H9 (cell line): ENCODE results near the gene CNDP2. TPM values are rescaled to one million over a fixed set of nuclear protein-coding genes. Genes with fewer than 3 reads are reported as not detected.

ENCODE experiments used
- DNase-seq: peaks from one replicate; pipeline ENCODE4 v3.0.0-alpha.2; 2017
- H2AFZ ChIP-seq: one replicate; pipeline ENCODE4 v1.6.1; 2013; ENCODE audit warnings: mild to moderate bottlenecking, low read length, control low read depth, moderate library complexity
- H2AK5ac ChIP-seq: 2 replicates; pipeline ENCODE4 v1.6.1; 2013; ENCODE audit warnings: low read length, control low read depth, mixed read lengths; ENCODE audit not compliant: insufficient read length
- H2BK120ac ChIP-seq: one replicate; pipeline ENCODE4 v1.6.1; 2013; ENCODE audit warnings: low read depth, mild to moderate bottlenecking, low read length, control low read depth, inconsistent platforms; ENCODE audit not compliant: poor library complexity, severe bottlenecking
- H2BK12ac ChIP-seq: 2 replicates; pipeline ENCODE4 v1.6.1; 2013; ENCODE audit warnings: low read length, control low read depth, mixed read lengths, low read depth; ENCODE audit not compliant: insufficient read length
- H2BK15ac ChIP-seq: 2 replicates; pipeline ENCODE4 v1.6.1; 2013; ENCODE audit warnings: low read depth, low read length, control low read depth
- H2BK20ac ChIP-seq: one replicate; pipeline ENCODE4 v1.6.1; 2013; ENCODE audit warnings: low read depth, mild to moderate bottlenecking, low read length, control low read depth, inconsistent platforms; ENCODE audit not compliant: poor library complexity, severe bottlenecking
- H2BK5ac ChIP-seq: 2 replicates; pipeline ENCODE4 v1.6.1; 2013; ENCODE audit warnings: low read length, control low read depth, mixed read lengths; ENCODE audit not compliant: insufficient read length
- H3K14ac ChIP-seq: 2 replicates; pipeline ENCODE4 v1.6.1; 2013; ENCODE audit warnings: low read length, control low read depth; ENCODE audit not compliant: insufficient read depth
- H3K18ac ChIP-seq: 2 replicates; pipeline ENCODE4 v1.6.1; 2013; ENCODE audit warnings: low read depth, mild to moderate bottlenecking, mixed read lengths, low read length, control low read depth; ENCODE audit not compliant: insufficient read length
- H3K23ac ChIP-seq: 2 replicates; pipeline ENCODE4 v1.6.1; 2013; ENCODE audit warnings: low read length, control low read depth, mixed read lengths, low read depth; ENCODE audit not compliant: insufficient read length
- H3K23me2 ChIP-seq: 2 replicates; pipeline ENCODE4 v1.6.1; 2013; ENCODE audit warnings: low read depth, mild to moderate bottlenecking, mixed read lengths, low read length, control low read depth; ENCODE audit not compliant: insufficient read length, poor library complexity, severe bottlenecking
- H3K27ac ChIP-seq: 2 replicates; pipeline ENCODE4 v1.5.1; 2013; ENCODE audit warnings: low read length, control low read depth, mixed read lengths, low read depth; ENCODE audit not compliant: insufficient read length
- H3K27me3 ChIP-seq: 2 replicates; pipeline ENCODE4 v1.6.1; 2013; ENCODE audit warnings: low read length, control low read depth, inconsistent platforms; ENCODE audit not compliant: insufficient read depth
- H3K4ac ChIP-seq: 2 replicates; pipeline ENCODE4 v1.6.1; 2013; ENCODE audit warnings: low read depth, mild to moderate bottlenecking, control low read depth, inconsistent platforms, low read length, moderate library complexity
- H3K4me1 ChIP-seq: 2 replicates; pipeline ENCODE4 v1.6.1; 2013; ENCODE audit warnings: low read length, control low read depth, inconsistent platforms; ENCODE audit not compliant: insufficient read depth
- H3K4me2 ChIP-seq: 2 replicates; pipeline ENCODE4 v1.6.1; 2013; ENCODE audit warnings: low read length, control low read depth, mixed read lengths; ENCODE audit not compliant: insufficient read length, insufficient read depth
- H3K56ac ChIP-seq: 2 replicates; pipeline ENCODE4 v1.6.1; 2013; ENCODE audit warnings: low read depth, mild to moderate bottlenecking, mixed read lengths, low read length, control low read depth; ENCODE audit not compliant: insufficient read length
- H3K79me1 ChIP-seq: 2 replicates; pipeline ENCODE4 v1.6.1; 2013; ENCODE audit warnings: low read depth, mild to moderate bottlenecking, moderate library complexity, low read length, control low read depth, inconsistent platforms; ENCODE audit not compliant: insufficient read depth, poor library complexity, severe bottlenecking
- H3K79me2 ChIP-seq: 2 replicates; pipeline ENCODE4 v1.6.1; 2013; ENCODE audit warnings: low read length, control low read depth, inconsistent platforms; ENCODE audit not compliant: insufficient read depth
- H3K9ac ChIP-seq: 2 replicates; pipeline ENCODE4 v1.6.1; 2013; ENCODE audit warnings: low read length, control low read depth, mixed read lengths; ENCODE audit not compliant: insufficient read length; ENCODE audit errors: extremely low read depth
- H3K9me3 ChIP-seq: one replicate; pipeline ENCODE4 v1.6.1; 2013; ENCODE audit warnings: low read depth, low read length, inconsistent platforms; ENCODE audit not compliant: control insufficient read depth
- H3T11ph ChIP-seq: one replicate; pipeline ENCODE4 v1.6.1; 2013; ENCODE audit warnings: mild to moderate bottlenecking, low read length, control low read depth, inconsistent platforms
- H4K20me1 ChIP-seq: one replicate; pipeline ENCODE4 v1.6.1; 2013; ENCODE audit not compliant: control insufficient read depth, insufficient read length, insufficient read depth
- H4K5ac ChIP-seq: 2 replicates; pipeline ENCODE4 v1.6.1; 2013; ENCODE audit warnings: low read depth, mild to moderate bottlenecking, mixed read lengths, low read length, control low read depth; ENCODE audit not compliant: insufficient read length
- H4K8ac ChIP-seq: replicated peaks from 2 replicates; pipeline ENCODE4 v1.6.1; 2013; ENCODE audit warnings: low read length, control low read depth, mixed read lengths, low read depth; ENCODE audit not compliant: insufficient read length
- H4K91ac ChIP-seq: 2 replicates; pipeline ENCODE4 v1.6.1; 2013; ENCODE audit warnings: low read depth, mild to moderate bottlenecking, moderate library complexity, mixed read lengths, low read length, control low read depth; ENCODE audit not compliant: insufficient read length
- H3K27ac Mint-ChIP-seq, 3 experiments: 2 replicates in 2 of 3; 3 replicates in 1 of 3; pipeline ENCODE4 v1.8.0; 2020 to 2021; ENCODE audit warnings: mixed read lengths in 3 of 3, mild to moderate bottlenecking in 1 of 3, moderate library complexity in 1 of 3
- H3K27me3 Mint-ChIP-seq: 2 replicates; pipeline ENCODE4 v1.8.0; 2021; ENCODE audit warnings: low read depth, mild to moderate bottlenecking, moderate library complexity, mixed read lengths
- H3K36me3 Mint-ChIP-seq, 3 experiments: 2 replicates in 2 of 3; 3 replicates in 1 of 3; pipeline ENCODE4 v1.8.0; 2020 to 2021; ENCODE audit warnings: low read depth in 3 of 3, mixed read lengths in 3 of 3; ENCODE audit not compliant: insufficient read depth in 1 of 3
- H3K4me1 Mint-ChIP-seq, 2 experiments: 2 replicates each; pipeline ENCODE4 v1.8.0; 2020; ENCODE audit warnings: mixed read lengths in 2 of 2
- H3K4me3 Mint-ChIP-seq, 2 experiments: 2 replicates in 1 of 2; 3 replicates in 1 of 2; pipeline ENCODE4 v1.8.0; 2020 to 2021; ENCODE audit warnings: mild to moderate bottlenecking in 2 of 2, mixed read lengths in 2 of 2, moderate library complexity in 1 of 2
- H3K9me3 Mint-ChIP-seq, 2 experiments: 2 replicates in 1 of 2; 3 replicates in 1 of 2; pipeline ENCODE4 v1.8.0; 2020; ENCODE audit warnings: mild to moderate bottlenecking in 2 of 2, mixed read lengths in 2 of 2, moderate library complexity in 1 of 2
- WGBS: extraction: QIAGEN DNeasy Blood & Tissue Kit; methylation state at CpG from one replicate; pipeline ENCODE4 v1.1.7; 2013; ENCODE audit warnings: missing lambda C conversion rate, low lambda C conversion rate, mixed read lengths; ENCODE audit not compliant: insufficient read length; ENCODE audit errors: extremely low coverage; 5-methylcytosine and 5-hydroxymethylcytosine counted together
- total RNA-seq: library from RNA; stranded (reverse); gene quantifications from 2 replicates; pipeline ENCODE4 v1.2.1, GENCODE V29; 2021
- TF ChIP-seq, protein P1 (sequence below): fragments of 200-600 bp; sonication (generic); conservative IDR thresholded peaks from 3 replicates; pipeline ENCODE4 v1.8.0; 2021; ENCODE audit warnings: antibody characterized with exemption, mild to moderate bottlenecking

Gene CNDP2
- total RNA-seq, 1 experiment from 2014 or later = 212 TPM

DNA sequence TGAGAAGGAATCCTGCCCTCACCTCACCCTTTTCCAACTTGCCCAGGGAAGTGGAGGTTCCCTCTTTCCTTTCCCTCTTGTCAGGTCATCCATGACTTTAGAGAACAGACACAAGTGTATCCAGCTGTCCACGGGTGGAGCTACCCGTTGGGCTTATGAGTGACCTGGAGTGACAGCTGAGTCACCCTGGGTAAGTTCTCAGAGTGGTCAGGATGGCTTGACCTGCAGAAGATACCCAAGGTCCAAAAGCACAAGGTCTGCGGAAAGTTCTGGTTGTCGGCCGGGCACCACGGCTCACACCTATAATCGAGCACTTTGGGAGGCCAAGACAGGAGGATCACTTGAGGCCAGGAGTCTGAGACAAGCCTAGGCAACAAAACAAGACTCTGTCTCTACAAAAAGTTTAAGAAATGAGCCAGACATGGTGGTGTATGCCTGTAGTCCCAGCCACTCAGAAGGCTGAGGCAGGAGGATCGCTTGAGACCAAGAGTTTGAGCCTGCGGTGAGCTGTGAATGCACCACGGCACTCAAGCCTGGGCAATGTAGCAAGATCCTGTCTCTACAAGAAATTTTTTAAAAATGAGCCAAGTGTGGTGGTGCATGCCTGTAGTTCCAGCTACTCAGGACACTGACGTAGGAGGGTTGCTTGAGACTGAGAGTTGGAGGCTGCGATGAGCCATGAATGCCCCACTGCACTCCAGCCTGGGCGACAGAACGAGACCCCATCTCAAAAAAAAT lies 24.1 kb downstream of the CNDP2 start:
- Histone ChIP-seq H4K5ac (no peak overlapping the region), H3K18ac (no peak overlapping the region), H3K4me1 (no peaks in the 10 kb centered on the region), H2BK120ac (no peak overlapping the region), H3K9me3 (no peaks in the 10 kb centered on the region), H3K79me2 (no peaks in the 10 kb centered on the region), H3K23me2 (no peaks in the 10 kb centered on the region), H2AK5ac (no peak overlapping the region), H2BK15ac (no peak overlapping the region), H4K20me1 (no peaks in the 10 kb centered on the region), H2BK12ac (no peak overlapping the region), H2BK5ac (no peak overlapping the region), H3K4ac (no peak overlapping the region), H3K23ac (no peak overlapping the region), H3K56ac (no peak overlapping the region), H2AFZ (no peak overlapping the region), H3K4me2 (no peak overlapping the region), H3K9ac (no peak overlapping the region), H4K8ac (no peak overlapping the region), H4K91ac (no peak overlapping the region), H3K79me1 (no peaks in the 10 kb centered on the region), H3K14ac (no peak overlapping the region), H3K27ac (no peak overlapping the region), H3T11ph (no peak overlapping the region), H3K27me3 (no peaks in the 10 kb centered on the region), H2BK20ac (no peak overlapping the region)
- no CpG with 5 or more reads among the region's 14 CpGs for WGBS
- TF ChIP-seq, protein P1, sequence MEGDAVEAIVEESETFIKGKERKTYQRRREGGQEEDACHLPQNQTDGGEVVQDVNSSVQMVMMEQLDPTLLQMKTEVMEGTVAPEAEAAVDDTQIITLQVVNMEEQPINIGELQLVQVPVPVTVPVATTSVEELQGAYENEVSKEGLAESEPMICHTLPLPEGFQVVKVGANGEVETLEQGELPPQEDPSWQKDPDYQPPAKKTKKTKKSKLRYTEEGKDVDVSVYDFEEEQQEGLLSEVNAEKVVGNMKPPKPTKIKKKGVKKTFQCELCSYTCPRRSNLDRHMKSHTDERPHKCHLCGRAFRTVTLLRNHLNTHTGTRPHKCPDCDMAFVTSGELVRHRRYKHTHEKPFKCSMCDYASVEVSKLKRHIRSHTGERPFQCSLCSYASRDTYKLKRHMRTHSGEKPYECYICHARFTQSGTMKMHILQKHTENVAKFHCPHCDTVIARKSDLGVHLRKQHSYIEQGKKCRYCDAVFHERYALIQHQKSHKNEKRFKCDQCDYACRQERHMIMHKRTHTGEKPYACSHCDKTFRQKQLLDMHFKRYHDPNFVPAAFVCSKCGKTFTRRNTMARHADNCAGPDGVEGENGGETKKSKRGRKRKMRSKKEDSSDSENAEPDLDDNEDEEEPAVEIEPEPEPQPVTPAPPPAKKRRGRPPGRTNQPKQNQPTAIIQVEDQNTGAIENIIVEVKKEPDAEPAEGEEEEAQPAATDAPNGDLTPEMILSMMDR = no peak
- Mint-ChIP-seq H3K9me3 (peaks cover 5 to 19% of the 10 kb centered on the region in 2 experiments; a peak in 4 of 5 replicates), H3K4me3 (no peak overlapping the region), H3K36me3 (peaks cover 63 to 79% (median 77%) of the 10 kb centered on the region in 3 experiments), H3K4me1 (peaks cover 0 to 5% of the 10 kb centered on the region in 2 experiments; a peak in 1 of 4 replicates), H3K27ac (peak overlapping the region in 1 of 3 experiments; percentile 80; a peak in 1 of 7 replicates), H3K27me3 (peaks cover 1% of the 10 kb centered on the region; the same call in 1 of the 2 replicates)
- DNase-seq = peak; percentile 10
